HG02981 (cell line): ENCODE results near the gene B3GALNT2.

ENCODE experiments used
- ATAC-seq: cut with Tn5 transposase; IDR thresholded peaks from one replicate; pipeline ENCODE4 v1.9.1; 2021; ENCODE audit warnings: mild to moderate bottlenecking, moderate library complexity; ENCODE audit not compliant: unreplicated experiment

The B3GALNT2 gene

GRCh38 chr1:235455823-235456222, 48.4 kb downstream of the B3GALNT2 start:
- no peak for ATAC-seq

GRCh38 chr1:235455097-235455496, 49.2 kb downstream of the B3GALNT2 start:
- ATAC-seq = no peak

GRCh38 chr1:235454021-235454420, 50.2 kb downstream of the B3GALNT2 start:
- ATAC-seq = no peak

- no peak for ATAC-seq
Observed at GRCh38 chr1:235450886-235451483, 53.3 kb downstream of the B3GALNT2 start.

- no peak for ATAC-seq
Observed at GRCh38 chr1:235450433-235450832, 53.8 kb downstream of the B3GALNT2 start.

GRCh38 chr1:235448616-235449015, 55.6 kb downstream of the B3GALNT2 start:
- no peak for ATAC-seq

- no peak for ATAC-seq
Observed at GRCh38 chr1:235442788-235443429, 61.3 kb downstream of the B3GALNT2 start.

GRCh38 chr1:235441159-235441685, 63.0 kb downstream of the B3GALNT2 start:
- ATAC-seq = no peak

- ATAC-seq = no peak
Observed at GRCh38 chr1:235434001-235434400, 70.3 kb downstream of the B3GALNT2 start.

GRCh38 chr1:235430991-235431390, 73.3 kb downstream of the B3GALNT2 start:
- ATAC-seq = no peak

- ATAC-seq = no peak
Observed at GRCh38 chr1:235429143-235429542, 75.1 kb downstream of the B3GALNT2 start.

- no peak for ATAC-seq
Observed at GRCh38 chr1:235427447-235427846, 76.8 kb downstream of the B3GALNT2 start.

GRCh38 chr1:235426680-235427079, 77.6 kb downstream of the B3GALNT2 start:
- ATAC-seq = no peak

GRCh38 chr1:235426143-235426542, 78.1 kb downstream of the B3GALNT2 start:
- ATAC-seq = no peak

GRCh38 chr1:235425357-235425756, 78.9 kb downstream of the B3GALNT2 start:
- no peak for ATAC-seq

- no peak for ATAC-seq
Observed at GRCh38 chr1:235424092-235424491, 80.2 kb downstream of the B3GALNT2 start.

- ATAC-seq = peak; percentile 61
Observed at GRCh38 chr1:235423214-235423652, 81.0 kb downstream of the B3GALNT2 start.

GRCh38 chr1:235421751-235422150, 82.5 kb downstream of the B3GALNT2 start:
- no peak for ATAC-seq

- ATAC-seq = peak; percentile 41
Observed at GRCh38 chr1:235417086-235417697, 87.1 kb downstream of the B3GALNT2 start.

- ATAC-seq = no peak
Observed at GRCh38 chr1:235416662-235417049, 87.6 kb downstream of the B3GALNT2 start.

GRCh38 chr1:235415008-235415904, 89.0 kb downstream of the B3GALNT2 start:
- peak; percentile 74 for ATAC-seq
